Measurements from ENCODE around the gene KSR1.

GRCh38 chr17:27457360-27457715, 1.1 kb downstream of the KSR1 start:
- TF ChIP-seq RAD21 (IDR thresholded peaks at IDR 0.05; ENCODE audit: low read depth), result no peak
- no peak for TF ChIP-seq CREB1 (IDR thresholded peaks at IDR 0.05; ENCODE audit: low read depth)
- no peak for TF ChIP-seq YY1 (IDR thresholded peaks at IDR 0.05; ENCODE audit: low read depth)
- TF ChIP-seq, protein P1, sequence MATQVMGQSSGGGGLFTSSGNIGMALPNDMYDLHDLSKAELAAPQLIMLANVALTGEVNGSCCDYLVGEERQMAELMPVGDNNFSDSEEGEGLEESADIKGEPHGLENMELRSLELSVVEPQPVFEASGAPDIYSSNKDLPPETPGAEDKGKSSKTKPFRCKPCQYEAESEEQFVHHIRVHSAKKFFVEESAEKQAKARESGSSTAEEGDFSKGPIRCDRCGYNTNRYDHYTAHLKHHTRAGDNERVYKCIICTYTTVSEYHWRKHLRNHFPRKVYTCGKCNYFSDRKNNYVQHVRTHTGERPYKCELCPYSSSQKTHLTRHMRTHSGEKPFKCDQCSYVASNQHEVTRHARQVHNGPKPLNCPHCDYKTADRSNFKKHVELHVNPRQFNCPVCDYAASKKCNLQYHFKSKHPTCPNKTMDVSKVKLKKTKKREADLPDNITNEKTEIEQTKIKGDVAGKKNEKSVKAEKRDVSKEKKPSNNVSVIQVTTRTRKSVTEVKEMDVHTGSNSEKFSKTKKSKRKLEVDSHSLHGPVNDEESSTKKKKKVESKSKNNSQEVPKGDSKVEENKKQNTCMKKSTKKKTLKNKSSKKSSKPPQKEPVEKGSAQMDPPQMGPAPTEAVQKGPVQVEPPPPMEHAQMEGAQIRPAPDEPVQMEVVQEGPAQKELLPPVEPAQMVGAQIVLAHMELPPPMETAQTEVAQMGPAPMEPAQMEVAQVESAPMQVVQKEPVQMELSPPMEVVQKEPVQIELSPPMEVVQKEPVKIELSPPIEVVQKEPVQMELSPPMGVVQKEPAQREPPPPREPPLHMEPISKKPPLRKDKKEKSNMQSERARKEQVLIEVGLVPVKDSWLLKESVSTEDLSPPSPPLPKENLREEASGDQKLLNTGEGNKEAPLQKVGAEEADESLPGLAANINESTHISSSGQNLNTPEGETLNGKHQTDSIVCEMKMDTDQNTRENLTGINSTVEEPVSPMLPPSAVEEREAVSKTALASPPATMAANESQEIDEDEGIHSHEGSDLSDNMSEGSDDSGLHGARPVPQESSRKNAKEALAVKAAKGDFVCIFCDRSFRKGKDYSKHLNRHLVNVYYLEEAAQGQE (IDR thresholded peaks at IDR 0.05; ENCODE audit: low read depth), result no peak
- no peak for TF ChIP-seq MAX (IDR thresholded peaks at IDR 0.05)
- no peak for TF ChIP-seq EP300 (IDR thresholded peaks at IDR 0.05; ENCODE audit: borderline replicate concordance)
- no peak for TF ChIP-seq FOXM1 (IDR thresholded peaks at IDR 0.05; ENCODE audit: borderline replicate concordance, low read depth)
- no peak for TF ChIP-seq CEBPB (IDR thresholded peaks at IDR 0.05)
- TF ChIP-seq TAF1 (IDR thresholded peaks at IDR 0.05; ENCODE audit: low read depth), result no peak
- no peak for TF ChIP-seq TCF12 (IDR thresholded peaks at IDR 0.05; ENCODE audit: low read depth)
